CD4-positive, alpha-beta T cell treated with Interleukin-2 at 100 ng/mL for 4 hours (primary cell): Measurements from ENCODE around the gene OR4C45.
"Not testable (repeated sequence)": the region's sequence is repeated elsewhere in the genome, so short reads cannot be mapped to it uniquely, and the experiment has no call there.

Experiments
- DNase-seq: peaks from one replicate; pipeline ENCODE4 v3.0.0-alpha.2; 2020; ENCODE audit warnings: low spot score

OR4C45 gene

DNA sequence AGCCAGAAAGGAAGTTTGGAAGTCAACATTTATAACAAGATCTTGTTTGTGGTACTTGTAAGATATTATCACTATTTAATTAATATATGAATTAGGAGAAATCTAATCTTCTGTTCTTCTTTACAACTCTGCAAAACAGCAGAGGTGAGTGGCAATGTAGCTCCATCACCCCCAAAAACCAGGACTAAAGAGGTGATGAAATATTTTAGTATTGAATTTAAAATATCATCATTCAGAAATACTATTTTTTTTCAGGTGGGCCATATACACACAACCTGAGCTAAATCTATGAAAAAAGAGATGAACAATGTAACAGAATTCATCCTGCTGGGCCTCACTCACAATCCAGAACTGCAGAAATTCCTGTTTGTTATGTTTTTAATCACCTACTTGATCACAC is at the start of gene OR4C45:
TSS of gene OR4C45 (plus strand) at position 301 of the 400 bp plus-strand sequence.
- no peak for DNase-seq

DNA sequence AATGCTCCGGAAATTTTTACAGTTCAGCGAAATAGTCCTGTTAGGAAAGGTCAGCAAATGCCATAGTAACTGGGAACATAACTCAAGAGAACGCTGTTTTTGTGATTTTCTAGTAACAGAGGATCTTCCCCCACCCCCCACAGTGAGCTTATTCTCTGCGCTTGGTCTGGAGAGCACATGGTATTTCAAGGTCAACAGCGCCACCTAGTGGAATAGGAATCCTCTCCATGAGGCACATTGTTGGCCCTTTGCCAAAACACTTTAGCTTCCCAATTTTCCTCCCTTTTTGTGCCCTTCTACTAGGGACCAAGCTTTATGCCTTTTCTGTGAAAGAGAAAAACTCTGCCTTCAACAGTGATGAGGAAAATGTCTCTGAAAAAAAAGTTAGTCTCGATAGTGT is 37.1 kb upstream of the OR4C45 start:
- DNase-seq: peak; percentile 11

DNA sequence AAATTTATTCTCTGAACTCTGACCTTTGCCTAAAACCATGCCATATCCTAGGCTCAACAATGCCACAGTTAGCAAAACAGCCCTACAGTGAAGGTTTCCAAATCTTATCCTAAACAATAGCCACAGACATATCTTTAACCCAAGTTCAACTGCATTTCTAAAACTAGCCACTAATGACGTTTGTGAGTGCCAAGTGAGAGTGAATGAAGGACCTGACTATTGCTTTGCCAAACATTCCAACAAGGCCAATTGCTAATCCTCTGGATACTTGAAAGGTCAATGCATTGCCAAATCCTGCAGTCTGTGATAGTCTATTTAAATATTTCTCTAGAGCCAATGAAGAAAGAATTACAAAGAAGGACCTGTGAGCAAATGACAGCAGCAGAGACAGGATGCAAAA is 2.5 kb upstream of the OR4C45 start:
- DNase-seq: no peak

DNA sequence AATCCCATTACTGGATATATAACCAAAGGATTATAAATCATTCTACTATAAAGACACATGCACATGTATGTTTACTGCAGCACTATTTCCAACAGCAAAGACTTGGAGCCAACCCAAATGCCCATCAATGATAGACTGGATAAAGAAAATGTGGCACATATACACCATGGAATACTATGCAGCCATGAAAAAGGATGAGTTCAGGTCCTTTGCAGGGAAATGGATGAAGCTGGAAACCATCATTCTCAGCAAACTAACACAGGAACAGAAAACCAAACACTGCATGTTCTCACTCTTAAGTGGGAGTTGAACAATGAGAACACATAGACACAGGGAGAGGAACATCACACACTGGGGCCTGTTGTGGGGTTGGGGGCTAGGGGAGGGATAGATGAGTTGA is 3.6 kb downstream of the OR4C45 start:
- DNase-seq: not testable (repeated sequence)

DNA sequence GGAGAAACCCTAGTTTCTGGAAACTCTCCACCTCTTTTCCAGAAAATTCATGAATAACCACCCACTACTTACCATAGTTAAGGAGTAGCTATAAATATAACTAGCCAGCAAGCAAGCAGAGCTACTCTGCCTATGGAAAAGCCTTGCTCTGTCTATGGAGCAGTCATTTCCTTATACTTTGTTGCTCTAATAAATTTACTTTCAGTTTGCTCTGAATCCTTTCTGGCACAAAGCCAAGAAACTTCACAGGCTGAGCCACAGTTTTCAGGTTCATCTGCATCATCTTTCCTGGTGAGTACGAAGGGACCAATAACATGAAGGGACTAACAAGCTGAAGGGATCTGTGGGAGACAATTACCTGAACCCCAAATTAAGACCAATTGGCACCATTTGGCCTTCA is 4.6 kb downstream of the OR4C45 start:
- no peak for DNase-seq

DNA sequence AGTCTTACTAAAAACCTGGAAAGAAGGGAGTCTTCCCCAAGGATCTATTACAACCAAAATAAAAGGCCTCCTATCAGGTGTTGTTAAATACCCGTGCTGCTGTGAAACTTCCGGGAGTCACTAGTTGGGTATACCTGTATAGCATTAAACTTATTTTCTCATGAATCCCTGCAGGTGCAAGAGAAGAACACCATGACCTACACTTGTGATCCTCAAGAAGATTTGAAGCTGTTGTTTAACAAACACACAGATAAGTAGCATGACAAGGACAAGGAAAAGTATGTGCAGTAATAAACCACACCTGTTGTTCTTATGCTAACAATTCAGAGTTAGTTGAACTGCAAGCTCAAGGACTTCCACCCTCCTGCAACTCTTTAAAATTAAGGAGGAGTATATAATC is 12.0 kb downstream of the OR4C45 start:
- DNase-seq: no peak

DNA sequence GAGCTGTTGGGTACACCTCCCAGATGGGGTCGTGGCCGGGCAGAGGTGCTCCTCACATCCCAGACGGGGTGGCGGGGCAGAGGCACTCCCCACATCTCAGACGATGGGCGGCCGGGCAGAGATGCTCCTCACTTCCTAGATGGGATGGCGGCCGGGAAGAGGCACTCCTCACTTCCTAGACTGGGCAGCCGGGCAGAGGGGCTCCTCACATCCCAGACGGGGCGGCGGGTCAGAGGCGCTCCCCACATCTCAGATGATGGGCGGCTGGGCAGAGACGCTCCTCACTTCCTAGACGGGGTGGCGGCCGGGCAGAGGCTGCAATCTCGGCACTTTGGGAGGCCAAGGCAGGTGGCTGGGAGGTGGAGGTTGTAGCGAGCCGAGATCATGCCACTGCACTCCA is 30.4 kb downstream of the OR4C45 start:
- not testable (repeated sequence) for DNase-seq

DNA sequence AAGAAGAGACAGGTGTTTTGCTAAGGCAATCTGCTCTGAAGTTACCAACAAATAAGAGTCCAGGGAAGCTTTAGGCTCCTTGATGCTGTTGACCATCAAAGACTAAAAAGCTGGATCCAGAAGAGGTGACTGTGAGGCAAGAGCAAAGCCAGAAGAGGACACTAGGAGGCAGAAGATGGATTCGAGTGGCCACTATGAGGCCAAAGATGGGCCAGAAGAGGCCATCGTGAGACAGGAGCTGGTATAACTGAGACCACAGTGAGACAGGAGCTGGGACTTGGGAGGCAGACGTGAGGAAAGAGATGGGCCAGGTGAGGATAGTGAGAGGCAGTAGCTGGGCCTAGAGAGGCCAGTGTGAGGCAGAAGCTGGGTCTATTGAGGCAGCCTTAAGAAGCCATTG is 37.7 kb downstream of the OR4C45 start:
- DNase-seq: no peak

DNA sequence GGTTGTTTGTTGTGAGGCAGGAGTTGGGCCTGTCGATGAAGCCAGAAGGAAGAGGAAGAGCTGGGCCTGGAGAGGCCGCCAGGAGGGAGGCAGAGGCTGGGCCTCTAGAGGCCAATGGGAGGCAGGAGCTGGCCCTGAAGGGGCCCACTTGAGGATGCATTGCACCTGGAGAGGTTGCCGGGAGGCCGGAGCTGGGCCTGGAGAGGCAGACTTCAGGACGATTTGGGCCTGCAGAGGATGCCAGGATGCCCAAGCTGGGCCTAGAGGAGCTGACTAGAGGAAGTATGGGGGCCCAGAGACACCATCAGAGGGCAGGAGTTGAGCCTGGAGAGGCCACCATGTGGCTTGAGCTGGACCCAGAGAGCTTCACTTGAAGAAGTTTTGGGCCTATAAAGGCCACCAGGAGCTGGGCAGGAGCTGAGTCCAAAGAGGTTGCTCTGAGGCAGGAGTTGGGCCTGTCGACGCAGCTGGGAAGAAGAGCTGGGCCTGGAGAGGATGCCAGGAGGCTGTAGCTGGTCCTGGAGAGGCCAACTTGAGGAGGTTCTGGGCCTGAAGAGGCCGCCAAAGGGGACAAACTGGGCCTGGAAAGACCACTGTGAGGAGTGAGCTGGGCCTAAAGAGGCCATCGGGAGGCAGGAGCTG is 39.0 kb downstream of the OR4C45 start:
- no peak for DNase-seq

DNA sequence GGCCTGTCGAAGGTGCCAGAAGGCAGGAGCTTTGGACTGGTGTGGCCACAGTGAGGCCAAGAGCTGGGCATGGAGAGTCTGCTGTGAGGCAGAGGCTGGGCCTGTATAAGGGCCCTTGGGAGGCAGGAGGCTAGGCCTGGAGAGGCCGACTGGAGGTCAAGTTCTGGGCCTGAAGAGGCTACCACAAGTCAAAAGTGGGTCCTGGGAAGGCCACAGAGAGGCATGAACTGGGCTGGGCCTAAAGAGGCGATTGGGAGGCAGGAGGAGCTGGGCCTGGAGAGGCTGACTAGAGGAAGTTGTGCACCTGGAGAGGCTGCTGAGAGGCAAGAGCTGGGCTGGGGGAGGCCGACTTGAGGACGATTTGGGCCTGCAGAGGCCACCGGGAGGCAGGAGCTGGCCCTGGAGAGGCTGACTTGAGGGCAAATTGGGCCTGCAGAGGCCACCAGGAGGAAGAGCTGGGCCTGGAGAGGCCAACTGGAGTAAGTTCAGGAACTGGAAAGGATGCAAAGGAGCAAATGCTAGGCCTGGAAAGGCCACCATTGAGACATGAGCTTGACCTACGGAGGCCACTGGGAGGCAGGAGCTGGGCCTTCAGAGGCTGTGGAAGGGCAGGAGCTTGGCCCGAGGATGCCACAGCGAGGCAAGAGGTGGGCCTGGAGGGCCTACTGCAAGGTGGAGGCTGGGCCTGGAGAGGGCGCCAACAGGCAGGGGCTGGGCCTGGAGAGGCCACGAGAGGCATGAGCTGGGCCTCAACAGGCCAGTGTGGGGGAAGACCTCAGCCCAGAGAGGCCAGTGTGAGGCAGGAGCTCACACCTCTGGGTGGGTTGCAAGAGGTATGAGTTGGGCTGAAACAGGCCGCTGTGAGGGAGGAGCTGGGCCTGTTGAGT is 39.8 kb downstream of the OR4C45 start:
- no peak for DNase-seq

DNA sequence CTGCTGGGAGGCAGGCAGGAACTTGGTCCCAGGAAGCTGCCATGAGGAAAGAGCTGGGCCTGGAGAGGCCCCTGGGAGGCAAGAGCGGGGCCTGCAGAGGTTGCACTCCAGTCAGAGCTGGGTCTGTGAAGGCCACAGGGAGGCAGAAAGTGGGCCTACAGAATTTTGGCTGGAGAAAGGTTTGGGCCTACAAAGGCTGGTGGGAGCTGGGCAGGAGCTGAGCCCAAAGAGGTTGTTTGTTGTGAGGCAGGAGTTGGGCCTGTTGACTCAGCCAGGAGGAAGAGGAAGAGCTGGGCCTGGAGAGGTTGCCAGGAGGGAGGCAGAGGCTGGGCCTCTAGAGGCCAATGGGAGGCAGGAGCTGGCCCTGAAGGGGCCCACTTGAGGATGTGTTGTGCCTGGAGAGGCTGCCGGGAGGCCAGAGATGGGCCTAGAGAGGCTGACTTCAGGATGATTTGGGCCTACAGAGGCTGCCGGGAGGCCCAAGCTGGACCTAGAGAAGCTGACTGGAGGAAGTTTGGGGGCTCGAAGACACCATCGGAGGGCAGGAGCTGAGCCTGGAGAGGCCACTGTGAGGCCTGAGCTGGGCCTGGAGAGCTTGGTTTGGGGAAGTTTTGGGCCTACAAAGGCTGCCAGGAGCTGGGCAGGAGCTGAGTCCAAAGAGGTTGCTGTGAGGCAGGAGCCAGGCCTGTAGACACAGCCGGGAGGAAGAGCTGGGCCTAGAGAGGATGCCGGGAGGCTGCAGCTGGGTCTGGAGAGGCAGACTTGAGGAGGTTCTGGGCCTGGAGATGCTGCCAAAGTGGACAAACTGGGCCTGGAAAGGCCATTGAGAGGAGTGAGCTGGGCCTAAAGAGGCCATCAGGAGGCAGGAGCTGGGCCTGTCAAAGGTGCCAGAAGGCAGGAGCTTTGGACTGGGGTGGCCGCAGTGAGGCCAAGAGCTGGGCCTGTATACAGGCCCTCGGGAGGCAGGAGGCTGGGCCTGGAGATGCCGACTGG is 40.7 kb downstream of the OR4C45 start:
- DNase-seq: no peak

DNA sequence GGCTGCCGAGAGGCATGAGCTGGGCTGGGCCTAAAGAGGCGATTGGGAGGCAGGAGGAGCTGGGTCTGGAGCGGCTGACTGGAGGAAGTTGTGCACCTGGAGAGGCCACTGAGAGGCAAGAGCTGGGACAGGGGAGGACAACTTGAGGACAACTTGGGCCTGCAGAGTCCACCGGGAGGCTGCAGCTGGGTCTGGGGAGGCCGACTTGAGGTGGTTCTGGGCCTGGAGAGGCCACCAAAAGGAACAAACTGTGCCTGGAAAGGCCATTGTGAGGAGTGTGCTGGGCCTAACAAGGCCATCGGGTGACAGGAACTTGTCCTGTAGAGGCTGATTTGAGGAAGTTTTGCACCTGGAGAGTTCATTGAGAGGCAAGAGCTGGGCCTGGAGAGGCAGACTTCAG is 41.5 kb downstream of the OR4C45 start:
- no peak for DNase-seq

DNA sequence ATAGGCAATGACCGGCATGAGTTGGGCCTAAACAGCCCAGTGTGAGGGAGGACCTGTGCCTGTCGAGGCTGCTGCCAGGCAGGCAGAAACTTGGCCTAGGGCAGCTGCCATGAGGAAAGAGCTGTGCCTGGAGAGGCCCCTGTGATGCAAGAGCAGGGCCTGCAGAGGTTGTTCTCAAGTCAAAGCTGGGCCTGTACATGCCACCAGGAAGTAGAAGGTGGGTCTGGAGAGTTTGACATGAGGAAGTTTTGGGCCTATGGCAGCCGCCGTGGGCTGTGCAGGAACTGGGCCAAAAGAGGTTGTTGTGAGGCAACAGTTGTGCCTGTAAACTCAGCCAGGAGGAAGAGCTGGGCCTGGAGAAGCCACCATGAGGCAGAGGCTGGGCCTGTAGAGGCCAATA is 43.2 kb downstream of the OR4C45 start:
- DNase-seq: no peak

DNA sequence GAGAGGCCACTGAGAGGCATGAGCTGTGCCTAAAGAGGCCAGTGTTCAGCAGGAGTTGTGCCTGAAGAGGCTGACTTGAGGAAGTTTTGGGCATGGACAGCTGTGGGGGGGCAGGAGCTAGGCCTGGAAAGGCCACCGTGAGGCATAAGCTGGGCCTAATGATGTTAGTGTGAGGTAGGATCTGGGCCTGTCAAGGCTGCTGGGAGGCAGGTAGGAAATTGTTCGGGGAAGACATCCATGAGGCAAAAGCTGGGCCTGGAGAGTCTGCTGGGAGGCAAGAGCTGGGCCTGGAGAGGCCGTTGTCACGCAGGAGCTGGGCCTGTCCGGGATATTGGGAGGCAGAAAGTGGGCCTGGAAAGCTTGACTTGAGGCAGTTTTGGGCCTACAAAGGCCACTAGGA is 44.9 kb downstream of the OR4C45 start:
- DNase-seq: no peak

DNA sequence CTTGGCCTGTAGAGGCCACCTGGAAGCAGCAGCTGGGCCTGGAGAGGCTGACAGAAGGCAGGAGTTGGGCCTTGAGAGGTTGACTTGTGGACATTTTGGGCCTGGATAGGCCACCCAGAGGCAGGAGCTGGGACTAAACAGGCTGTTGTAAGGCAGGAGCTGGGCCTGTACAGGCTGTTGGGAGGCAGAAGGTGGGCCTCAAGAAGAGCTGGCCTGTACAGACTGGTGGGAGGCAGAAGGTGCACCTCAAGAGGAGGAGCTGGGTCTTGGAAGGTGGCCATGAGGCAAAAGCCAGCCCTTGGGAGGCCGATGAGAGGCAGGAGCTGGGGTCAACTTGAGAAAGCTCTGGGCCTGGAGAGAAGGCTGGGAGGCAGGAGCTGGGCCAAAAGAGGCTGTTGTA is 45.3 kb downstream of the OR4C45 start:
- no peak for DNase-seq

DNA sequence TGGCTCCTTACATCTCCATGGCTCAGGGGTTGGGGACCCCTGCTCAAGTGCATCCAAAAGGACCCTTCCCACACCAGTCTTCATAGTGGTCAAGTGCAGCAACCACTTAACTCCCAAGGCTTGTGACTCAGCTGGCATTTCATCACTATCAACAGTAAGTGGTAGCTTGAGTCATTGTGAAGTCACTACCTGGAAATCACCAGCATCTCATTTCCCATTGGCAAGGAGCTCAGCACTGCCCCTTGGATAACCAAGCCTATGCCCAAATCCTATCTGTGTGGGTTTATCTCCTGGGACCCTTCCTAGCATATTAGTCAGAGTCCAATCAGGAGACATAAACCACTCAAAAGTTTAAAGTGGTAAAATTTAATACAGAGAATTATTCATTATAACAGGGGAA is 46.3 kb downstream of the OR4C45 start:
- DNase-seq: not testable (repeated sequence)

DNA sequence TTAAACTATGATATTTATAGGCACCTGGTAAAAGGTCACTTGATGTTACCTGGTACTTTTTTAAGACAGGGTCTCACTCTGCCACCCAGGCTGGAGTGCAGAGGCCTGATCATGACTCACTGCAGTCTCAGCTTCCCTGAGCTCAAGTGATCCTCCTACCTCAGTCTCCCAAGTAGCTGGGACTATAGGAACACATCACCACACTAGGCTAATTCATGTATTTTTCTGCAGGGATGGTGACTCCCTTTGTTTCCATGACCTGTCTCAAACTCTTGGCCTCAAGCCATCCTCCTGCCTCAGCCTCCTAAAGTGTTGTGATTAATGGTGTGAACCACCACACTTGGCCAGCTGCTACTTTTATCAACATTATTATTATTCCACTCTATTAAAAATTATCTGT is 47.6 kb downstream of the OR4C45 start:
- no peak for DNase-seq
